D721Med (cell line): ENCODE results near the gene IKZF2.
A peak's percentile ranks its signal among the peaks of the same experiment; 100 is the strongest.

Experiments
- DNase-seq: peaks from one replicate; pipeline ENCODE4 v3.0.0; 2011; ENCODE audit warnings: low spot score; ENCODE audit not compliant: insufficient read length
- FAIRE-seq: peaks from 2 replicates; lab custom pipeline; 2011; peaks lifted over from hg19 to GRCh38; lab: Jason Lieb, UNC
- CTCF ChIP-seq: IDR thresholded peaks from 2 replicates; pipeline ENCODE4 v1.5.1; 2012; ENCODE audit warnings: mild to moderate bottlenecking, control low read depth; ENCODE audit not compliant: insufficient read depth; ENCODE audit errors: missing control alignments

The IKZF2 gene

GRCh38 chr2:213152888-213153287, 1.5 kb upstream of the IKZF2 start:
- DNase-seq (no peak), FAIRE-seq (no peak)
- TF ChIP-seq CTCF: no peak

- FAIRE-seq: no peak
- DNase-seq: no peak
- peak; percentile 16 for TF ChIP-seq CTCF
Measured at GRCh38 chr2:213152065-213152794, 818 bp upstream of the IKZF2 start.

DNA sequence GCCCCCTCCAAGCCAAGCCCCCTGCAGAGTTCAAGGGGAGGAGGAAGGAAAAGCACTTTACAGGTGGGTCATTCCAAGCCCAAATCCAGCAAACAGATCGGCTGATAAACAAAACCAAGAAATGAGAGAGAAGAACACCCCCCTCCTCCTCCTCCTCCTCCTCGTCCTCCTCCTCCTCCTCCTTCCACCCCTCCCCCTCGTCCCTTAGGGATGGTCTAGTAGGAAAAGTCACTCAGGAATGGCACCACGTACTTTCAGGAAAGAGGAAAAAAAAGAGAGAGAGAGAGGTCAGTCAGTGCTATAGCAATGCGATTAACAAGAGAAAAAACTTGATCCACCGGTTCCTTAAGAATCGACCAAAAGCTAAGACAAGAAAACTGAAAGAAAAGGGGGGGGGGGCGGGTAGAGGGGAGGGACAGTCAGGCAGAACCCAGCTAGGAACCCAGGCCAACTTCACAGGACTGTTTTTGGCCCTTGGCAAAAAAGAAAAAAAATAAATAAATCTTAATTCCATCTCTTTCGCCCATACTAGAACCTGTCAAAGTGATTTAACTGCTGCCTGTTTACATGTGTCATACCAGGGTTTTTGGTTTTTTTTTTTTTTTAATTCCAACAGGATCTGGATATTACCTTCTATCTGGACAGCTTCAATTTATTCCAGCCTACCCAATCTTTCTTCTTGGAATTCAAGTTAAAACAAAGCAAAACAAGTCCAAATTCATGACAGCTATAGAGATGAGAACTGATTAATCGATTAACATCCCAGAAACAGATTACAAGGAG, 906 bp downstream of the IKZF2 start:
- no peak for TF ChIP-seq CTCF
- no peak for FAIRE-seq
- no peak for DNase-seq

- DNase-seq (no peak), FAIRE-seq (no peak)
- no peak for TF ChIP-seq CTCF
Measured at GRCh38 chr2:213149949-213150314, 1.5 kb downstream of the IKZF2 start.

- DNase-seq (no peak), FAIRE-seq (no peak)
- TF ChIP-seq CTCF: no peak
Measured at GRCh38 chr2:213149294-213149875, 2.0 kb downstream of the IKZF2 start.

DNA sequence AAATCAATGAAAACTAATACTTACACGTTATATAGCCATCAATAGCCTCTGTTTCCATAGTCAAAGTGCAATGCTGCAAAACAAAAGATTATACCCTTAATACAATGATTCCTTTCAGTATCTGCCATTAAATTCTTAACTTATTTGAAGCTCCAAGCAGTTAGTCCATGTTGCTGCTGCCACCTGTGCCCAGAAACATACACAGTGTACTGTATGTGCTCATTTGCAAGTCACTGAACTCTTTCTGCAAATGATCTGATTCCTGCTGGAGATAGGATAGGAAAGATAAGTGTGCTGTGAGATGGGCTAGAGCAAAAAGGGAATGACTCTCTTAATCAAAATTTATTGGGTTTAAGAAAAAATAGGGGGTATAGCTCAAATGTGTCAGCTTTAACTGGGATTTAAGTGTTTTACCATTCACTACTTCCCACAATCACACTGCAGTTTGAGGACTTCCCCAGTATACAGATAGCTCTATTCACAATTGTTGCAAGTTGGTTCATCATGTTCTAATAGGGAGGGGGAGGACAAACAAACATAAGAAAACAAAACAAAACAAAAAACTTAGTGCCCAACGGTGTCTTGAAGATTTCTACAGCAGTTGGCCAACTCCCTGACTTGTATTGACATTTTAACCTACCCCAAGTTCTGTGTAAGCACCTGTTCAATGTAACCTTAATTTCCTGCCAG, 2.7 kb downstream of the IKZF2 start:
- DNase-seq (no peak), FAIRE-seq (no peak)

More for the DNA sequence above, 2.7 kb downstream of the IKZF2 start:
- no peak for TF ChIP-seq CTCF
